A549 (cell line): ENCODE measurements around the gene IGSF9.

Experiments
- CBX2 ChIP-seq: fragments of 200-600 bp; sonication (generic); IDR thresholded peaks from 2 replicates; pipeline ENCODE4 v1.6.1; 2016; ENCODE audit warnings: low read depth, mild to moderate bottlenecking, borderline replicate concordance
- HOXA7 ChIP-seq: fragments of 250-450 bp; sonication (Bioruptor Pico); IDR thresholded peaks from 2 replicates; pipeline ENCODE4 v1.5.0; 2020; ENCODE audit warnings: mild to moderate bottlenecking, moderate library complexity
- MAFK ChIP-seq: fragments of 450-650 bp; IDR thresholded peaks from 2 replicates; pipeline ENCODE4 v1.6.1; 2014; ENCODE audit not compliant: partially characterized antibody
- MAZ ChIP-seq: fragments of 150-350 bp; IDR thresholded peaks from 2 replicates; pipeline ENCODE4 v1.6.1; 2014; ENCODE audit warnings: antibody characterized with exemption, low read depth, low read length, borderline replicate concordance
- NR3C1 ChIP-seq: fragments of >200 bp; sonication (Bioruptor Twin); formaldehyde crosslinking; IDR thresholded peaks from 3 replicates; pipeline ENCODE4 v1.6.1; 2017
- POLR2A ChIP-seq: IDR thresholded peaks from 2 replicates; pipeline ENCODE4 v1.6.1; 2012; ENCODE audit warnings: mild to moderate bottlenecking, low read length
- RCOR1 ChIP-seq: fragments of 150-350 bp; IDR thresholded peaks from 2 replicates; pipeline ENCODE4 v1.6.1; 2014; ENCODE audit warnings: antibody characterized with exemption, low read length, low read depth
- RFX5 ChIP-seq: fragments of 450-650 bp; IDR thresholded peaks from 2 replicates; pipeline ENCODE4 v1.7.1; 2014; ENCODE audit warnings: antibody characterized with exemption, mild to moderate bottlenecking, moderate library complexity
- TF ChIP-seq, protein P1 (sequence below): fragments of >200 bp; sonication (Bioruptor Twin); formaldehyde crosslinking; IDR thresholded peaks from 3 replicates; pipeline ENCODE4 v1.5.1; 2016
- TF ChIP-seq, protein P2 (sequence below): fragments of 150-350 bp; IDR thresholded peaks from 2 replicates; pipeline ENCODE4 v1.6.1; 2014; ENCODE audit warnings: low read depth, mild to moderate bottlenecking, low read length
- TF ChIP-seq, protein P3 (sequence below): fragments of 450-650 bp; IDR thresholded peaks from 2 replicates; pipeline ENCODE4 v1.6.1; 2014; ENCODE audit warnings: antibody characterized with exemption

DNA sequence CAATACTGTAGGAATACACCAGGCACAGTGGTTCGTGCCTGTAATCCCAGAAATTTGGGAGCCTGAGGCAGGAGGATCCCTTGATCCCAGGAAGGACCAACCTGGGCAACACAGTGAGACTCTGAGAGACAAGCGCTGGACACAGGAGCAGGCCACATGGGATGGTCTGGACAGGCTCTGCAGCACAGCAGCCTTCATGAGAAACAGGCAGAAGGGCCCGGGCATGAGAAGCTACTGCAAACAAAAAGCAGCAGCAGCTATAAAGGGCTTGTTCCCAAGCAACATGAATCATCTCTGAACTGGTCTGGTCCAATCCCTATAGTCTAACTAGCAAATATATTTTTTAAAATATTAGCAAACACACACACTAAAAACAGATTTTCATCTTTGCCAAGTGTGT is 44.2 kb upstream of the IGSF9 start:
- TF ChIP-seq, protein P1, sequence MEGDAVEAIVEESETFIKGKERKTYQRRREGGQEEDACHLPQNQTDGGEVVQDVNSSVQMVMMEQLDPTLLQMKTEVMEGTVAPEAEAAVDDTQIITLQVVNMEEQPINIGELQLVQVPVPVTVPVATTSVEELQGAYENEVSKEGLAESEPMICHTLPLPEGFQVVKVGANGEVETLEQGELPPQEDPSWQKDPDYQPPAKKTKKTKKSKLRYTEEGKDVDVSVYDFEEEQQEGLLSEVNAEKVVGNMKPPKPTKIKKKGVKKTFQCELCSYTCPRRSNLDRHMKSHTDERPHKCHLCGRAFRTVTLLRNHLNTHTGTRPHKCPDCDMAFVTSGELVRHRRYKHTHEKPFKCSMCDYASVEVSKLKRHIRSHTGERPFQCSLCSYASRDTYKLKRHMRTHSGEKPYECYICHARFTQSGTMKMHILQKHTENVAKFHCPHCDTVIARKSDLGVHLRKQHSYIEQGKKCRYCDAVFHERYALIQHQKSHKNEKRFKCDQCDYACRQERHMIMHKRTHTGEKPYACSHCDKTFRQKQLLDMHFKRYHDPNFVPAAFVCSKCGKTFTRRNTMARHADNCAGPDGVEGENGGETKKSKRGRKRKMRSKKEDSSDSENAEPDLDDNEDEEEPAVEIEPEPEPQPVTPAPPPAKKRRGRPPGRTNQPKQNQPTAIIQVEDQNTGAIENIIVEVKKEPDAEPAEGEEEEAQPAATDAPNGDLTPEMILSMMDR = no peak
- TF ChIP-seq RCOR1 (no peak), CBX2 (no peak), POLR2A (no peak), MAFK (no peak), MAZ (no peak), NR3C1 (no peak), RFX5 (no peak), HOXA7 (no peak)
- TF ChIP-seq, protein P2, sequence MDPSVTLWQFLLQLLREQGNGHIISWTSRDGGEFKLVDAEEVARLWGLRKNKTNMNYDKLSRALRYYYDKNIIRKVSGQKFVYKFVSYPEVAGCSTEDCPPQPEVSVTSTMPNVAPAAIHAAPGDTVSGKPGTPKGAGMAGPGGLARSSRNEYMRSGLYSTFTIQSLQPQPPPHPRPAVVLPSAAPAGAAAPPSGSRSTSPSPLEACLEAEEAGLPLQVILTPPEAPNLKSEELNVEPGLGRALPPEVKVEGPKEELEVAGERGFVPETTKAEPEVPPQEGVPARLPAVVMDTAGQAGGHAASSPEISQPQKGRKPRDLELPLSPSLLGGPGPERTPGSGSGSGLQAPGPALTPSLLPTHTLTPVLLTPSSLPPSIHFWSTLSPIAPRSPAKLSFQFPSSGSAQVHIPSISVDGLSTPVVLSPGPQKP = no peak
- TF ChIP-seq, protein P3, sequence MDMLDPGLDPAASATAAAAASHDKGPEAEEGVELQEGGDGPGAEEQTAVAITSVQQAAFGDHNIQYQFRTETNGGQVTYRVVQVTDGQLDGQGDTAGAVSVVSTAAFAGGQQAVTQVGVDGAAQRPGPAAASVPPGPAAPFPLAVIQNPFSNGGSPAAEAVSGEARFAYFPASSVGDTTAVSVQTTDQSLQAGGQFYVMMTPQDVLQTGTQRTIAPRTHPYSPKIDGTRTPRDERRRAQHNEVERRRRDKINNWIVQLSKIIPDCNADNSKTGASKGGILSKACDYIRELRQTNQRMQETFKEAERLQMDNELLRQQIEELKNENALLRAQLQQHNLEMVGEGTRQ = no peak
